ENCODE results near the gene STON1.
"Not testable (repeated sequence)": the region's sequence is repeated elsewhere in the genome, so short reads cannot be mapped to it uniquely, and the experiment has no call there.

The STON1 gene

GRCh38 chr2:48592067-48592466 is 62.1 kb downstream of the STON1 start:
- ATAC-seq (replicated peaks): no peak
- Mint-ChIP-seq H3K27ac (no peak overlapping the region), H3K4me1 (ENCODE audit: low read depth in 2 of 2) (no peaks in the 10 kb centered on the region), H3K27me3 (no peaks in the 10 kb centered on the region), H3K36me3 (ENCODE audit: insufficient read depth) (peaks cover 3% of the 10 kb centered on the region), H3K4me3 (no peak overlapping the region), H3K9me3 (no peaks in the 10 kb centered on the region)
- DNase-seq: no peak

DNA sequence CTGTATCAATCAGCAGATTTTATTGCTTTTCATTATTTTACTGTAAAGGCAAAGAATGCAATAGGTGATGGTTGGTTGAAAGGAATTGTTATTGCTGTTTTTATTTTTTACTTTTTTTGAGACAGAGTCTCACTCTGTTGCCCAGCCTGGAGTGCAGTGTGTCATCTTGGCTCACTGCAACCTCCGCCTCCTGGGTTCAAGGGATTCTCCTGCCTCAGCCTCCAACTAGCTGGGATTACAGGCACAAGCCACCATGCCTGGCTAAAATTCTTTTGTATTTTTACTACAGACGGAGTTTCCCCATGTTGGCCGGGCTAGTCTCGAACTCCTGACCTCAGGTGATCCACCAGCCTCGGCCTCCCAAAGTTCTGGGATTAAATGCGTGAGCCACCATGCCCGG is 66.8 kb downstream of the STON1 start:
- ATAC-seq (replicated peaks); H3K4me1 Mint-ChIP-seq (ENCODE audit: low read depth in 2 of 2): not testable (repeated sequence)

DNA sequence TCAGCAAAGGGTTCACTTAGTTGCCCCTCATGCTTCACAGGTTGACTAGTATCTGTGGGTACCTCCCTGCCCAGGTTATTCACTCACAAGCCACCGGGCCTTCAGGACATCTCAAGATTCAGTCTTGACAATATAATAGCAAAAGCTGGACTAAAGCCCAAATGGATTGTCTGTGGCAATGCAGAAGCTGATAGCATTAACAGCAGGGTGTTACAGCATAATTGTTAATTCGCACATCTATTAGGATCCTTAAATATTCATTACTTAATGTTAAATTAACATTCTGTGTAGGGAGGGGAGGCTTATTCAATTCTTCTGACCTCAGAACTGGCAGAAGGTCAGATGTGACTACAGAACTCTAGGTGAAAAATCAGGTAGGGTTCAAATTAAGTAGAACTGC is 67.5 kb downstream of the STON1 start:
- H3K4me3 Mint-ChIP-seq: no peak overlapping the region
- peaks cover 0 to 5% of the 10 kb centered on the region in 2 donors for H3K27me3 Mint-ChIP-seq
- no peak overlapping the region for H3K27ac Mint-ChIP-seq
- no peaks in the 10 kb centered on the region for H3K36me3 Mint-ChIP-seq (ENCODE audit: insufficient read depth)
- H3K9me3 Mint-ChIP-seq: no peaks in the 10 kb centered on the region
- no peak for DNase-seq
- ATAC-seq (replicated peaks): no peak
- H3K4me1 Mint-ChIP-seq (ENCODE audit: low read depth in 2 of 2): no peaks in the 10 kb centered on the region

More for the DNA sequence above, 66.8 kb downstream of the STON1 start:
- not testable (repeated sequence) for H3K36me3 Mint-ChIP-seq (ENCODE audit: insufficient read depth); H3K27ac Mint-ChIP-seq; H3K9me3 Mint-ChIP-seq; H3K27me3 Mint-ChIP-seq; DNase-seq; H3K4me3 Mint-ChIP-seq

- Mint-ChIP-seq H3K4me1 (ENCODE audit: low read depth in 2 of 2) (no peaks in the 10 kb centered on the region), H3K27ac (no peak overlapping the region), H3K4me3 (no peak overlapping the region), H3K27me3 (peaks cover 0 to 5% of the 10 kb centered on the region in 2 donors), H3K36me3 (ENCODE audit: insufficient read depth) (no peaks in the 10 kb centered on the region), H3K9me3 (no peaks in the 10 kb centered on the region)
- ATAC-seq (replicated peaks) (no peak), DNase-seq (no peak)
Observed at GRCh38 chr2:48600204-48600813, 70.4 kb downstream of the STON1 start.

GRCh38 chr2:48600917-48601316 is 71.0 kb downstream of the STON1 start:
- ATAC-seq (replicated peaks) (no peak), DNase-seq (no peak)
- Mint-ChIP-seq H3K9me3 (no peaks in the 10 kb centered on the region), H3K27me3 (peaks cover 0 to 5% of the 10 kb centered on the region in 2 donors), H3K4me3 (no peak overlapping the region), H3K36me3 (ENCODE audit: insufficient read depth) (no peaks in the 10 kb centered on the region), H3K27ac (no peak overlapping the region), H3K4me1 (ENCODE audit: low read depth in 2 of 2) (no peaks in the 10 kb centered on the region)

GRCh38 chr2:48601349-48601748 is 71.4 kb downstream of the STON1 start:
- no peak for ATAC-seq (replicated peaks)
- H3K36me3 Mint-ChIP-seq (ENCODE audit: insufficient read depth): no peaks in the 10 kb centered on the region
- H3K4me3 Mint-ChIP-seq: no peak overlapping the region
- peaks cover 0 to 5% of the 10 kb centered on the region in 2 donors for H3K27me3 Mint-ChIP-seq
- no peak for DNase-seq
- no peaks in the 10 kb centered on the region for H3K9me3 Mint-ChIP-seq
- H3K27ac Mint-ChIP-seq: no peak overlapping the region
- H3K4me1 Mint-ChIP-seq (ENCODE audit: low read depth in 2 of 2): no peaks in the 10 kb centered on the region

GRCh38 chr2:48605482-48606175 is 75.7 kb downstream of the STON1 start:
- DNase-seq (no peak), ATAC-seq (replicated peaks) (no peak)
- H3K4me1 Mint-ChIP-seq (ENCODE audit: low read depth in 2 of 2): no peaks in the 10 kb centered on the region
- peaks cover 0 to 9% of the 10 kb centered on the region in 2 donors for H3K27me3 Mint-ChIP-seq
- H3K36me3 Mint-ChIP-seq (ENCODE audit: insufficient read depth): no peaks in the 10 kb centered on the region
- no peak overlapping the region for H3K4me3 Mint-ChIP-seq
- peaks cover 0 to under 1% of the 10 kb centered on the region in 2 donors for H3K9me3 Mint-ChIP-seq
- H3K27ac Mint-ChIP-seq: no peak overlapping the region

DNA sequence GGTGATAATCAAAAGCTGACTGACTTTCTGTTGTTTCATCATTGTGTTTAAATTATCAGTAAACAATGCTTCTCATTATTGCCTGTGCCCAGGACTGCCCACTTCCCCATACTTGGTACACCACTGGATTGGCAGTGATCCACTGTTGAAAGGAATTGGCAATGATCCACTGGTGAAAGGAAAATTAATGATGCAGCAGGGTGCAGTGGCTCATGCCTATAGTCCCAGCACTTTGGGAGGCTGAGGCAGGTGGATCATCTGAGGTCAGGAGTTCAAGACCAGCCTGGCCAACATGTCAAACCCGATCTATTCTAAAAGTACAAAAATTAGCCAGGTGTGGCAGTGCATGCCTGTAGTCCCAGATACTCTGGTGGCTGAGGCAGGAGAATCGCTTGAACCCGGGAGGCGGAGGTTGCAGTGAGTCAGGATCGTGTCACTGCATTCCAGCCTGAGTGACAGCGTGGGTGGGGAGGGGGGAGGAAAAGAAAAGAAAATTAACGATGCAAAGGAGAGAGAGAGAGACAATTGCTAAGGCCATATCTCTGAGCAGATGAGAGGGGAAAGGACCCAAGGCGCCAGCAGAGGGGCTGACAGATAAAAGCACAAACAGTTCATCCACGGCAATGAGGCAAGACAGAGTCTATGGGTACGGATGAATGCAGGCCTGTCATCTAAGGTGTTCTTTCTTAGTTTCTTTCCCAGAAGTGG is 77.5 kb downstream of the STON1 start:
- Mint-ChIP-seq H3K27ac (no peak overlapping the region), H3K27me3 (peaks cover 0 to 9% of the 10 kb centered on the region in 2 donors), H3K4me1 (ENCODE audit: low read depth in 2 of 2) (no peaks in the 10 kb centered on the region), H3K36me3 (ENCODE audit: insufficient read depth) (no peaks in the 10 kb centered on the region), H3K9me3 (peaks cover 0 to 1% of the 10 kb centered on the region in 2 donors), H3K4me3 (no peak overlapping the region)
- DNase-seq (no peak), ATAC-seq (replicated peaks) (no peak)

DNA sequence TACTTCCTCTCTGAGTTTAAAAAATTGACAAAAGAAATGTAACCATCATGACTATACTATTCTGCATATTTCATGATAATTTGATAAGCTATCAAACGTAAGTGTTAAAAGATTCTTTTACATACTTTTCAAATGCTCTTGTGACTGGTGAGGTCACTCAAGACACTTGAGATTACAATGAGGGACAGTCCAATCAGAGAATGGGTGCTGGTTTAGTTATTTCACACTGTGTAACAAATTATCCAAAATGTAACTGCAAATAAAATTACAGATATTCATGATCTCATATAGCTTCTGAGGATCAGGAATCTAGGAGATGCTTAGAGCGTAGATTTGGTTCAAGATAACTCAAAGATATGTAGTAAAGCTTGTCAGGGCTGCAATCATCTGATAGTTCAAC is 83.3 kb downstream of the STON1 start:
- Mint-ChIP-seq H3K27ac (no peak overlapping the region), H3K36me3 (ENCODE audit: insufficient read depth) (no peaks in the 10 kb centered on the region), H3K9me3 (peaks cover 0 to 1% of the 10 kb centered on the region in 2 donors), H3K4me3 (no peak overlapping the region), H3K27me3 (peaks cover 8 to 19% of the 10 kb centered on the region in 2 donors), H3K4me1 (ENCODE audit: low read depth in 2 of 2) (no peaks in the 10 kb centered on the region)
- ATAC-seq (replicated peaks): no peak
- DNase-seq: no peak

DNA sequence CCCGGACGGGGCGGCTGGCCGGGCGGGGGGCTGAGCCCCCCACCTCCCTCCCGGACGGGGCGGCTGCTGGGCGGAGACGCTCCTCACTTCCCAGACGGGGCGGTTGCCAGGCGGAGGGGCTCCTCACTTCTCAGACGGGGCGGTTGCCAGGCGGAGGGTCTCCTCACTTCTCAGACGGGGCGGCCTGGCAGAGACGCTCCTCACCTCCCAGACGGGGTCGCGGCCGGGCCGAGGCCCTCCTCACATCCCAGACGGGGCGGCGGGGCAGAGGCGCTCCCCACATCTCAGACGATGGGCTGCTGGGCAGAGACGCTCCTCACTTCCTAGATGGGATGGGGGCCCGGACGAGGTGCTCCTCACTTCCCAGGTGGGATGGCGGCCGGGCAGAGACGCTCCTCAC is 84.6 kb downstream of the STON1 start:
- H3K4me3 Mint-ChIP-seq; H3K27ac Mint-ChIP-seq; H3K36me3 Mint-ChIP-seq (ENCODE audit: insufficient read depth); H3K4me1 Mint-ChIP-seq (ENCODE audit: low read depth in 2 of 2); H3K9me3 Mint-ChIP-seq; ATAC-seq (replicated peaks); DNase-seq: not testable (repeated sequence)
- H3K27me3 Mint-ChIP-seq: peaks cover 14 to 16% of the 10 kb centered on the region in 2 donors

DNA sequence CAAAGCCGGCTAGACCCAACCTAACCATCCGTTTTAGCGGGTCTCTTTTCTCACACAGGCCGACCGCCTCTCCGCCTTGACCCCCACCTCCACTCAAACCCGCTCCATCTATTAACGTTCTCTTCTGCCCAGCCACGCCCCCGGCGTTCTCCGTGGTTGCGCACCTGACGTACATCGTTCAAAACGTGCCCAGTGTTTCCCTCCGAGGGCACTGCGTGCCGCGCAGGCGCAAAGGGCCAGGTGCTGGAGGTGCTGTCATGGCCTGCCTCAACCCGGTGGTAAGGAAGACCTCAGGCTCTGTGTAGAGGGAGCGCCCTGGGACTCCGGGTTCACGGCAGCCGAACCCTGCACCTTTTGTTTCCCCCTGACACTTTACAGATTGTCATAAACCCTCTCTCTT is 87.7 kb downstream of the STON1 start, which contains the start of gene GTF2A1L:
GTF2A1L (plus strand) TSS at position 239 of the 400 bp plus-strand sequence; CDS start at position 258, 19 bp downstream.
- ATAC-seq (replicated peaks): no peak
- Mint-ChIP-seq H3K9me3 (no peaks in the 10 kb centered on the region), H3K36me3 (ENCODE audit: insufficient read depth) (no peaks in the 10 kb centered on the region), H3K27me3 (peaks cover 14% of the 10 kb centered on the region in 2 donors), H3K4me3 (no peak within 1 kb of the TSS), H3K27ac (no peak within 1 kb of the TSS), H3K4me1 (ENCODE audit: low read depth in 2 of 2) (no peaks in the 10 kb centered on the region)
- no peak for DNase-seq

GRCh38 chr2:48619526-48619925 is 89.6 kb downstream of the STON1 start:
- Mint-ChIP-seq H3K36me3 (ENCODE audit: insufficient read depth) (no peaks in the 10 kb centered on the region), H3K9me3 (no peaks in the 10 kb centered on the region), H3K4me3 (no peak overlapping the region), H3K27ac (no peak overlapping the region), H3K4me1 (ENCODE audit: low read depth in 2 of 2) (no peaks in the 10 kb centered on the region), H3K27me3 (peaks cover 14% of the 10 kb centered on the region in 2 donors)
- DNase-seq (no peak), ATAC-seq (replicated peaks) (no peak)

GRCh38 chr2:48620604-48621003 is 90.7 kb downstream of the STON1 start:
- no peak for ATAC-seq (replicated peaks)
- Mint-ChIP-seq H3K4me1 (ENCODE audit: low read depth in 2 of 2) (no peaks in the 10 kb centered on the region), H3K27me3 (peaks cover 14% of the 10 kb centered on the region in 2 donors), H3K27ac (no peak overlapping the region), H3K4me3 (no peak overlapping the region), H3K9me3 (no peaks in the 10 kb centered on the region), H3K36me3 (ENCODE audit: insufficient read depth) (no peaks in the 10 kb centered on the region)
- DNase-seq: no peak

DNA sequence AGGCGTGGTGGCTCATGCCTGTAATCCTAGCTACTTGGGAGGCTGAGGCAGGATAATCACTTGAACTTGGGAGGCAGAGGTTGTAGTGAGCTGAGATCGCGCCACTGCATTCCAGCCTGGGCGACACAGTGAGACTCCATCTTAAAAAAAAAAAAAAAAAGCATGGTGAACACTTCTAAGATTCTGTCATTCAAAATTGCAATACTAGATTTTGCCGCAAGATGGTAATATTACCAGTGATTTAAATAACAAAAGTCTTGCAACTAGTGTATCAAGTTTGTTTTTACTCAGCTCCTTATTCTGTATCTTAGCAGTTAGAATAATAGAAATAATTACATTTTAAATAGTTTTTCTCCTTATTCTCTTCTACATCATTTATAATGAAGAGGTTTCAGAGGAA is 92.7 kb downstream of the STON1 start:
- not testable (repeated sequence) for H3K36me3 Mint-ChIP-seq (ENCODE audit: insufficient read depth); H3K9me3 Mint-ChIP-seq; H3K27ac Mint-ChIP-seq; H3K27me3 Mint-ChIP-seq; H3K4me3 Mint-ChIP-seq; H3K4me1 Mint-ChIP-seq (ENCODE audit: low read depth in 2 of 2); ATAC-seq (replicated peaks); DNase-seq

All from effector memory CD8-positive, alpha-beta T cell (primary cell).